Measurements from ENCODE around the gene RPS19BP1.
"Not testable (repeated sequence)": the region's sequence is repeated elsewhere in the genome, so short reads cannot be mapped to it uniquely, and the experiment has no call there.

RPS19BP1 gene

GRCh38 chr22:39510529-39511149 lies 21.9 kb downstream of the RPS19BP1 start:
- DNase-seq: no peak

- DNase-seq: no peak
Measured at GRCh38 chr22:39508393-39508792, 24.2 kb downstream of the RPS19BP1 start.

GRCh38 chr22:39507021-39507420 lies 25.5 kb downstream of the RPS19BP1 start:
- not testable (repeated sequence) for DNase-seq

GRCh38 chr22:39504071-39504470 lies 28.5 kb downstream of the RPS19BP1 start:
- DNase-seq: no peak

GRCh38 chr22:39503630-39504029 lies 28.9 kb downstream of the RPS19BP1 start:
- no peak for DNase-seq

GRCh38 chr22:39502789-39503409 lies 29.6 kb downstream of the RPS19BP1 start:
- DNase-seq: no peak

GRCh38 chr22:39502109-39502788 lies 30.3 kb downstream of the RPS19BP1 start, which contains the start of gene MIEF1:
MIEF1 (plus strand) TSS chr22:39502290; CDS start chr22:39511295, 9,005 bp downstream.
- peak; percentile 98 for DNase-seq

GRCh38 chr22:39501644-39502108 lies 30.9 kb downstream of the RPS19BP1 start:
- no peak for DNase-seq

- no peak for DNase-seq
Measured at GRCh38 chr22:39500101-39500500, 32.4 kb downstream of the RPS19BP1 start.

- DNase-seq: no peak
Measured at GRCh38 chr22:39498802-39499201, 33.7 kb downstream of the RPS19BP1 start.

GRCh38 chr22:39498368-39498767 lies 34.2 kb downstream of the RPS19BP1 start:
- DNase-seq: no peak

- no peak for DNase-seq
Measured at GRCh38 chr22:39497429-39497828, 35.1 kb downstream of the RPS19BP1 start.

- DNase-seq: peak; percentile 85
Measured at GRCh38 chr22:39496131-39496838, 36.3 kb downstream of the RPS19BP1 start.

- no peak for DNase-seq
Measured at GRCh38 chr22:39494471-39495120, 38.0 kb downstream of the RPS19BP1 start.

GRCh38 chr22:39493759-39494158 lies 38.8 kb downstream of the RPS19BP1 start:
- peak; percentile 89 for DNase-seq

- DNase-seq: no peak
Measured at GRCh38 chr22:39492186-39492585, 40.4 kb downstream of the RPS19BP1 start.

GRCh38 chr22:39491696-39492095 lies 40.9 kb downstream of the RPS19BP1 start:
- DNase-seq: no peak

- DNase-seq: no peak
Measured at GRCh38 chr22:39490966-39491680, 41.4 kb downstream of the RPS19BP1 start.

- peak; percentile 86 for DNase-seq
Measured at GRCh38 chr22:39490135-39490798, 42.3 kb downstream of the RPS19BP1 start.

- peak; percentile 49 for DNase-seq
Measured at GRCh38 chr22:39489094-39490068, 43.2 kb downstream of the RPS19BP1 start.

Data from islet precursor cell (in vitro differentiated cells).